Epithelial cell of esophagus (primary cell): ENCODE results near the gene C1orf50.

Experiments
- DNase-seq: peaks from one replicate; pipeline ENCODE4 v3.0.0; 2010; ENCODE audit warnings: low read depth
- H3K4me3 ChIP-seq: 2 replicates; pipeline ENCODE4 v1.5.1; 2011; ENCODE audit warnings: mild to moderate bottlenecking, low read length, control low read depth
- CTCF ChIP-seq: IDR thresholded peaks from 2 replicates; pipeline ENCODE4 v1.5.1; 2011; ENCODE audit warnings: low read depth, mild to moderate bottlenecking, low read length, control low read depth, inconsistent platforms; ENCODE audit not compliant: insufficient read depth; ENCODE audit errors: missing control alignments

The C1orf50 gene

GRCh38 chr1:42736152-42736551 is 30.9 kb upstream of the C1orf50 start:
- TF ChIP-seq CTCF = peak; percentile 43
- peak; percentile 51 for DNase-seq
- no peak overlapping the region for H3K4me3 ChIP-seq

GRCh38 chr1:42736571-42737200 is 30.4 kb upstream of the C1orf50 start:
- no peak for TF ChIP-seq CTCF
- H3K4me3 ChIP-seq = no peak overlapping the region
- DNase-seq = no peak

GRCh38 chr1:42737257-42737656 is 29.8 kb upstream of the C1orf50 start:
- peak; percentile 36 for TF ChIP-seq CTCF
- H3K4me3 ChIP-seq = no peak overlapping the region
- peak; percentile 58 for DNase-seq

GRCh38 chr1:42737986-42738677 is 28.9 kb upstream of the C1orf50 start:
- no peak overlapping the region for H3K4me3 ChIP-seq
- no peak for TF ChIP-seq CTCF
- DNase-seq = no peak

GRCh38 chr1:42738678-42739226 is 28.3 kb upstream of the C1orf50 start:
- no peak for TF ChIP-seq CTCF
- no peak overlapping the region for H3K4me3 ChIP-seq
- peak; percentile 42 for DNase-seq

- DNase-seq = no peak
- H3K4me3 ChIP-seq = no peak within 1 kb of the TSS
- no peak for TF ChIP-seq CTCF
These were observed 27.0 kb upstream of the C1orf50 start, which contains the start of gene CLDN19 for GRCh38 chr1:42739753-42740700. Gene CLDN19, minus strand, starts transcription at chr1:42740236. Its CDS starts 173 bp downstream, at chr1:42740063.
